Lung (tissue), 12 donors: ENCODE data around the gene TLE1. TPM values are rescaled to one million over a fixed set of nuclear protein-coding genes. Genes with fewer than 3 reads are reported as not detected.

ENCODE experiments used
- ATAC-seq: fragments of 200-7000 bp; cut with Tn5 transposase; one replicate; pipeline ENCODE4 v1.9.1; 2020; ENCODE audit warnings: moderate number of reproducible peaks; ENCODE audit not compliant: insufficient read depth, low FRiP score
- DNase-seq, 3 donors: peaks; one replicate each; pipeline ENCODE4 v3.0.0-alpha.2; 2013 to 2017
- H3K27ac ChIP-seq, 2 donors: one replicate each; pipeline ENCODE4 v1.5.1; 2013; ENCODE audit warnings: mild to moderate bottlenecking in 2 of 2, moderate library complexity in 2 of 2, control low read depth in 1 of 2, inconsistent platforms in 1 of 2, low read depth in 1 of 2, low read length in 1 of 2
- H3K27me3 ChIP-seq, 3 donors: one replicate each; pipeline ENCODE4 v1.5.1; 2013; ENCODE audit warnings: low read length in 2 of 3; ENCODE audit not compliant: control insufficient read depth in 3 of 3, insufficient read depth in 3 of 3
- H3K36me3 ChIP-seq, 4 donors: one replicate each; pipeline ENCODE4 v1.5.1; 2013; ENCODE audit warnings: low read length in 4 of 4, mild to moderate bottlenecking in 1 of 4, moderate library complexity in 1 of 4; ENCODE audit not compliant: control insufficient read depth in 4 of 4, insufficient read depth in 4 of 4
- H3K4me1 ChIP-seq, 5 donors: one replicate each; pipeline ENCODE4 v1.5.1; 2013; ENCODE audit warnings: low read length in 5 of 5, mild to moderate bottlenecking in 2 of 5, moderate library complexity in 1 of 5; ENCODE audit not compliant: control insufficient read depth in 5 of 5, insufficient read depth in 5 of 5
- H3K4me3 ChIP-seq: one replicate; pipeline ENCODE4 v1.5.1; 2013; ENCODE audit warnings: mild to moderate bottlenecking, control low read depth, moderate library complexity
- H3K9ac ChIP-seq, 2 donors: one replicate each; pipeline ENCODE4 v1.5.1; 2013; ENCODE audit warnings: low read length in 2 of 2, control low read depth in 1 of 2; ENCODE audit not compliant: insufficient read depth in 1 of 2
- H3K9me3 ChIP-seq, 4 donors: one replicate each; pipeline ENCODE4 v1.5.1; 2013; ENCODE audit warnings: low read length in 3 of 4, mild to moderate bottlenecking in 1 of 4, moderate library complexity in 1 of 4; ENCODE audit not compliant: control insufficient read depth in 4 of 4, insufficient read depth in 3 of 4
- CTCF ChIP-seq: IDR thresholded peaks from 2 replicates; pipeline ENCODE4 v1.5.1; 2012; ENCODE audit warnings: mild to moderate bottlenecking; ENCODE audit errors: control extremely low read depth, extremely low read depth
- WGBS, 2 donors: extraction: QIAGEN DNeasy Blood & Tissue Kit; methylation state at CpG; one replicate each; pipeline ENCODE4 v1.1.7; 2013; 5-methylcytosine and 5-hydroxymethylcytosine counted together
- polyA plus RNA-seq, 2 donors: library from polyadenylated mRNA; stranded (reverse); fragments of 200-250 nt; gene quantifications; one replicate each; pipeline ENCODE4 v1.2.1, GENCODE V29; 2013
- total RNA-seq, 2 donors: library from RNA; depleted of rRNA in 1 of 2; stranded (reverse); fragments of >200 nt in 1 of 2; gene quantifications; one replicate each; pipeline ENCODE4 v1.2.1, GENCODE V29; 2014 to 2021
- donor health status: control.
- donor health status: control.
- donor health status: Bipolar disorder and iron deficiency.
- donor health status: healthy.
- donor health status: DM: yes; HTN: yes; CAD: no.

The TLE1 gene
- total and polyA plus RNA-seq, 4 donors = 16.8 to 35.2 (median 19.4) TPM

GRCh38 chr9:81626511-81626910, 62.8 kb downstream of the TLE1 start:
- 87 to 89% methylated on average over 4 of the region's 4 CpGs for WGBS, 2 donors
- Histone ChIP-seq H3K9me3 (no peaks in the 10 kb centered on the region), H3K36me3 (peaks cover 0 to 14% (median 4%) of the 10 kb centered on the region in 4 donors), H3K27ac (no peak overlapping the region), H3K4me3 (no peak overlapping the region), H3K4me1 (peaks cover 0 to 4% (median 0%) of the 10 kb centered on the region in 5 donors), H3K27me3 (no peaks in the 10 kb centered on the region), H3K9ac (no peak overlapping the region)
- no peak for ATAC-seq
- DNase-seq = no peak
- no peak for TF ChIP-seq CTCF

- WGBS, 2 donors = 93 to 94% methylated on average over 6 of the region's 6 CpGs
- no peaks in the 10 kb centered on the region for H3K9me3 ChIP-seq
Observed at GRCh38 chr9:81625969-81626368, 63.4 kb downstream of the TLE1 start.

GRCh38 chr9:81623778-81624177, 65.6 kb downstream of the TLE1 start:
- TF ChIP-seq CTCF = no peak
- no peak for DNase-seq
- H3K9me3 ChIP-seq = no peaks in the 10 kb centered on the region
- no peak overlapping the region for H3K4me3 ChIP-seq
- no peak overlapping the region for H3K9ac ChIP-seq
- ATAC-seq = no peak
- H3K27me3 ChIP-seq = no peaks in the 10 kb centered on the region
- H3K36me3 ChIP-seq = peaks cover 0 to 19% (median 4%) of the 10 kb centered on the region in 4 donors
- no peak overlapping the region for H3K27ac ChIP-seq
- WGBS, 2 donors = 90 to 94% methylated on average over 3 of the region's 3 CpGs
- H3K4me1 ChIP-seq = peaks cover 0 to 8% (median 5%) of the 10 kb centered on the region in 5 donors

More at GRCh38 chr9:81625969-81626368, 63.4 kb downstream of the TLE1 start:
- ATAC-seq (no peak), DNase-seq (no peak)
- Histone ChIP-seq H3K4me3 (no peak overlapping the region), H3K4me1 (peaks cover 0 to 4% (median 0%) of the 10 kb centered on the region in 5 donors), H3K27me3 (no peaks in the 10 kb centered on the region), H3K27ac (no peak overlapping the region), H3K9ac (no peak overlapping the region), H3K36me3 (peaks cover 0 to 11% (median 0%) of the 10 kb centered on the region in 4 donors)
- TF ChIP-seq CTCF = no peak
